Measurements from ENCODE around the gene TAS2R41.
"Not testable (repeated sequence)": the region's sequence is repeated elsewhere in the genome, so short reads cannot be mapped to it uniquely, and the experiment has no call there.

TAS2R41 gene

GRCh38 chr7:143507534-143508055 is 29.9 kb downstream of the TAS2R41 start:
- DNase-seq (ENCODE audit: low spot score), result no peak
- Mint-ChIP-seq H3K4me3 (no peak overlapping the region), H3K27ac (no peak overlapping the region), H3K4me1 (ENCODE audit: low read depth) (no peaks in the 10 kb centered on the region), H3K9me3 (no peaks in the 10 kb centered on the region), H3K27me3 (ENCODE audit: low read depth) (no peaks in the 10 kb centered on the region), H3K36me3 (ENCODE audit: low read depth) (no peaks in the 10 kb centered on the region)

GRCh38 chr7:143510854-143511592 is 33.4 kb downstream of the TAS2R41 start:
- no peak for DNase-seq (ENCODE audit: low spot score)
- Mint-ChIP-seq H3K27me3 (ENCODE audit: low read depth) (no peaks in the 10 kb centered on the region), H3K4me1 (ENCODE audit: low read depth) (no peaks in the 10 kb centered on the region), H3K36me3 (ENCODE audit: low read depth) (no peaks in the 10 kb centered on the region), H3K4me3 (no peak overlapping the region), H3K27ac (no peak overlapping the region), H3K9me3 (no peaks in the 10 kb centered on the region)

GRCh38 chr7:143511593-143512047 is 33.9 kb downstream of the TAS2R41 start:
- Mint-ChIP-seq H3K27ac (no peak overlapping the region), H3K4me1 (ENCODE audit: low read depth) (no peaks in the 10 kb centered on the region), H3K4me3 (no peak overlapping the region), H3K9me3 (no peaks in the 10 kb centered on the region), H3K36me3 (ENCODE audit: low read depth) (no peaks in the 10 kb centered on the region), H3K27me3 (ENCODE audit: low read depth) (no peaks in the 10 kb centered on the region)
- no peak for DNase-seq (ENCODE audit: low spot score)

GRCh38 chr7:143512488-143513340 is 35.0 kb downstream of the TAS2R41 start:
- DNase-seq (ENCODE audit: low spot score), result no peak
- H3K27me3 Mint-ChIP-seq (ENCODE audit: low read depth), result no peaks in the 10 kb centered on the region

GRCh38 chr7:143514487-143514886 is 36.8 kb downstream of the TAS2R41 start:
- no peaks in the 10 kb centered on the region for H3K9me3 Mint-ChIP-seq
- H3K4me3 Mint-ChIP-seq, result no peak overlapping the region
- no peak overlapping the region for H3K27ac Mint-ChIP-seq
- H3K36me3 Mint-ChIP-seq (ENCODE audit: low read depth), result no peaks in the 10 kb centered on the region
- H3K4me1 Mint-ChIP-seq (ENCODE audit: low read depth), result peaks cover 1% of the 10 kb centered on the region
- DNase-seq (ENCODE audit: low spot score), result no peak
- no peaks in the 10 kb centered on the region for H3K27me3 Mint-ChIP-seq (ENCODE audit: low read depth)

More at GRCh38 chr7:143512488-143513340, 35.0 kb downstream of the TAS2R41 start:
- Mint-ChIP-seq H3K36me3 (ENCODE audit: low read depth) (no peaks in the 10 kb centered on the region), H3K9me3 (no peaks in the 10 kb centered on the region), H3K4me3 (no peak overlapping the region), H3K27ac (no peak overlapping the region), H3K4me1 (ENCODE audit: low read depth) (peaks cover 1% of the 10 kb centered on the region)

- Mint-ChIP-seq H3K36me3 (ENCODE audit: low read depth) (no peaks in the 10 kb centered on the region), H3K4me1 (ENCODE audit: low read depth) (peaks cover 1% of the 10 kb centered on the region), H3K27me3 (ENCODE audit: low read depth) (peaks cover under 1% of the 10 kb centered on the region), H3K27ac (no peak overlapping the region), H3K4me3 (no peak overlapping the region), H3K9me3 (no peaks in the 10 kb centered on the region)
- DNase-seq (ENCODE audit: low spot score), result no peak
These were observed 37.5 kb downstream of the TAS2R41 start for GRCh38 chr7:143514995-143515735.

GRCh38 chr7:143516981-143517380 is 39.3 kb downstream of the TAS2R41 start:
- DNase-seq (ENCODE audit: low spot score), result no peak
- H3K36me3 Mint-ChIP-seq (ENCODE audit: low read depth), result no peaks in the 10 kb centered on the region
- H3K4me3 Mint-ChIP-seq, result no peak overlapping the region
- H3K4me1 Mint-ChIP-seq (ENCODE audit: low read depth), result peaks cover 1% of the 10 kb centered on the region
- no peaks in the 10 kb centered on the region for H3K9me3 Mint-ChIP-seq
- H3K27me3 Mint-ChIP-seq (ENCODE audit: low read depth), result peaks cover 2% of the 10 kb centered on the region
- H3K27ac Mint-ChIP-seq, result no peak overlapping the region

- no peak overlapping the region for H3K27ac Mint-ChIP-seq
- no peak overlapping the region for H3K4me3 Mint-ChIP-seq
- no peaks in the 10 kb centered on the region for H3K36me3 Mint-ChIP-seq (ENCODE audit: low read depth)
- no peak for DNase-seq (ENCODE audit: low spot score)
- peaks cover 1% of the 10 kb centered on the region for H3K4me1 Mint-ChIP-seq (ENCODE audit: low read depth)
- H3K27me3 Mint-ChIP-seq (ENCODE audit: low read depth), result peaks cover 2% of the 10 kb centered on the region
- H3K9me3 Mint-ChIP-seq, result no peaks in the 10 kb centered on the region
These were observed 40.8 kb downstream of the TAS2R41 start for GRCh38 chr7:143518521-143518920.

- peaks cover 1% of the 10 kb centered on the region for H3K4me1 Mint-ChIP-seq (ENCODE audit: low read depth)
- H3K4me3 Mint-ChIP-seq, result no peak overlapping the region
- H3K27me3 Mint-ChIP-seq (ENCODE audit: low read depth), result peaks cover 2% of the 10 kb centered on the region
- no peaks in the 10 kb centered on the region for H3K9me3 Mint-ChIP-seq
- no peaks in the 10 kb centered on the region for H3K36me3 Mint-ChIP-seq (ENCODE audit: low read depth)
- no peak for DNase-seq (ENCODE audit: low spot score)
- no peak overlapping the region for H3K27ac Mint-ChIP-seq
These were observed 41.3 kb downstream of the TAS2R41 start for GRCh38 chr7:143518941-143519340.

GRCh38 chr7:143519411-143520131 is 41.9 kb downstream of the TAS2R41 start:
- no peak overlapping the region for H3K27ac Mint-ChIP-seq
- DNase-seq (ENCODE audit: low spot score), result no peak
- H3K9me3 Mint-ChIP-seq, result no peaks in the 10 kb centered on the region
- H3K27me3 Mint-ChIP-seq (ENCODE audit: low read depth), result peaks cover 2% of the 10 kb centered on the region
- H3K4me1 Mint-ChIP-seq (ENCODE audit: low read depth), result peaks cover 1% of the 10 kb centered on the region
- no peak overlapping the region for H3K4me3 Mint-ChIP-seq
- no peaks in the 10 kb centered on the region for H3K36me3 Mint-ChIP-seq (ENCODE audit: low read depth)

- H3K36me3 Mint-ChIP-seq (ENCODE audit: low read depth); H3K4me3 Mint-ChIP-seq; H3K4me1 Mint-ChIP-seq (ENCODE audit: low read depth); H3K27me3 Mint-ChIP-seq (ENCODE audit: low read depth); H3K9me3 Mint-ChIP-seq; H3K27ac Mint-ChIP-seq; DNase-seq (ENCODE audit: low spot score): not testable (repeated sequence)
These were observed 44.7 kb downstream of the TAS2R41 start for GRCh38 chr7:143522309-143522916.
